ENCODE results near the gene ZNF302. TPM values are rescaled to one million over a fixed set of nuclear protein-coding genes. Genes with fewer than 3 reads are reported as not detected.
A peak's percentile ranks its signal among the peaks of the same experiment; 100 is the strongest.

ZNF302 gene
- total RNA-seq, 4 donors from 2014 or later = 20.4 to 29.5 (median 21.6) TPM

GRCh38 chr19:34707661-34708060, 30.2 kb downstream of the ZNF302 start:
- WGBS = 67% methylated on average over 1 of the region's 2 CpGs
- DNase-seq (ENCODE audit: extremely low spot score) = no peak
- intact Hi-C loops (cut with DNase I) = no loop called here
- Histone ChIP-seq H3K4me1 (peaks cover 0 to 3% (median 0%) of the 10 kb centered on the region in 4 donors), H3K36me3 (no peaks in the 10 kb centered on the region), H3K27me3 (no peaks in the 10 kb centered on the region), H3K9me3 (peaks cover 0 to 4% (median 0%) of the 10 kb centered on the region in 4 donors), H3K4me3 (no peak overlapping the region), H3K27ac (replicated peaks in 1 of 4) (no peak overlapping the region)
- no peak for TF ChIP-seq POLR2AphosphoS5 (IDR thresholded peaks at IDR 0.05)
- TF ChIP-seq, protein P1, sequence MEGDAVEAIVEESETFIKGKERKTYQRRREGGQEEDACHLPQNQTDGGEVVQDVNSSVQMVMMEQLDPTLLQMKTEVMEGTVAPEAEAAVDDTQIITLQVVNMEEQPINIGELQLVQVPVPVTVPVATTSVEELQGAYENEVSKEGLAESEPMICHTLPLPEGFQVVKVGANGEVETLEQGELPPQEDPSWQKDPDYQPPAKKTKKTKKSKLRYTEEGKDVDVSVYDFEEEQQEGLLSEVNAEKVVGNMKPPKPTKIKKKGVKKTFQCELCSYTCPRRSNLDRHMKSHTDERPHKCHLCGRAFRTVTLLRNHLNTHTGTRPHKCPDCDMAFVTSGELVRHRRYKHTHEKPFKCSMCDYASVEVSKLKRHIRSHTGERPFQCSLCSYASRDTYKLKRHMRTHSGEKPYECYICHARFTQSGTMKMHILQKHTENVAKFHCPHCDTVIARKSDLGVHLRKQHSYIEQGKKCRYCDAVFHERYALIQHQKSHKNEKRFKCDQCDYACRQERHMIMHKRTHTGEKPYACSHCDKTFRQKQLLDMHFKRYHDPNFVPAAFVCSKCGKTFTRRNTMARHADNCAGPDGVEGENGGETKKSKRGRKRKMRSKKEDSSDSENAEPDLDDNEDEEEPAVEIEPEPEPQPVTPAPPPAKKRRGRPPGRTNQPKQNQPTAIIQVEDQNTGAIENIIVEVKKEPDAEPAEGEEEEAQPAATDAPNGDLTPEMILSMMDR (IDR thresholded peaks at IDR 0.05) = no peak

DNA sequence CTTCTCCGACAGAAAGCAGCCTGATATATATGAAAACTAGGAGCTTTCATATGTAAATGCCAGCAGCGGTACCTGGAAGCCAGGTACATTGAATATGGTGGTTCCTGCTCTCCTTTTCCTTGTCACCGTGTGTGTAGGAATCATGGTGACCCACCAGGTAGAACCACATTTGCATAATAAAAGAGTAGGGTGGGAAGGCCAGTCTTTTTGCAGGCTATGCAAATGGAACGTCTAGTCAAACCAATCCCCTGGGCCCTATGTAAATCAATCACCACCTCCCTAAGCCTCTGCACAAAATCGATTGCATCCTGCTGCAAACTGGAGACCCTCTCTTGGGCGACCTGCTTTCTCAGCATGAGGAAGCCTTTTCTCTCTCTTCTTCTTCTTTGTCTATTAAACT, 34.4 kb downstream of the ZNF302 start:
- 61% methylated on average over 6 of the region's 6 CpGs for WGBS
- H3K4me1 ChIP-seq = peaks cover 0 to 6% (median 0%) of the 10 kb centered on the region in 4 donors
- H3K36me3 ChIP-seq = no peaks in the 10 kb centered on the region
- H3K4me3 ChIP-seq = no peak overlapping the region
- TF ChIP-seq EP300 (IDR thresholded peaks at IDR 0.05) (no peak), POLR2A (IDR thresholded peaks at IDR 0.05; ENCODE audit: low read depth) (no peak), POLR2AphosphoS5 (IDR thresholded peaks at IDR 0.05) (no peak)
- TF ChIP-seq, protein P1 (IDR thresholded peaks at IDR 0.05) = no peak
- DNase-seq (ENCODE audit: extremely low spot score) = no peak
- no peak overlapping the region for H3K27ac ChIP-seq (replicated peaks in 1 of 4)
- H3K9me3 ChIP-seq = peaks cover 0 to 5% (median 0%) of the 10 kb centered on the region in 4 donors
- H3K27me3 ChIP-seq = peaks cover 0 to 5% (median 0%) of the 10 kb centered on the region in 4 donors
- intact Hi-C loops (cut with DNase I) = loop anchor here (1.0 to 5.0 kb wide), 2 partner anchors 73 to 210 kb away; no protein-coding TSS in a partner anchor

- Histone ChIP-seq H3K27me3 (peaks cover 0 to 5% (median 0%) of the 10 kb centered on the region in 4 donors), H3K9me3 (peaks cover 0 to 5% (median 0%) of the 10 kb centered on the region in 4 donors), H3K4me1 (peaks cover 0 to 6% (median 0%) of the 10 kb centered on the region in 4 donors), H3K27ac (replicated peaks in 1 of 4) (no peak overlapping the region), H3K4me3 (no peak overlapping the region), H3K36me3 (no peaks in the 10 kb centered on the region)
- no peak for TF ChIP-seq POLR2A (IDR thresholded peaks at IDR 0.05; ENCODE audit: low read depth)
- TF ChIP-seq, protein P1 (IDR thresholded peaks at IDR 0.05) = peak; percentile 78 to 87 (median 83)
- DNase-seq (ENCODE audit: extremely low spot score) = no peak
- intact Hi-C loops (cut with DNase I) = loop anchor here (1.0 to 5.0 kb wide), 2 partner anchors 73 to 210 kb away; no protein-coding TSS in a partner anchor
- WGBS = 35% methylated on average over 11 of the region's 11 CpGs
Observed at GRCh38 chr19:34712395-34713261, 35.1 kb downstream of the ZNF302 start.

DNA sequence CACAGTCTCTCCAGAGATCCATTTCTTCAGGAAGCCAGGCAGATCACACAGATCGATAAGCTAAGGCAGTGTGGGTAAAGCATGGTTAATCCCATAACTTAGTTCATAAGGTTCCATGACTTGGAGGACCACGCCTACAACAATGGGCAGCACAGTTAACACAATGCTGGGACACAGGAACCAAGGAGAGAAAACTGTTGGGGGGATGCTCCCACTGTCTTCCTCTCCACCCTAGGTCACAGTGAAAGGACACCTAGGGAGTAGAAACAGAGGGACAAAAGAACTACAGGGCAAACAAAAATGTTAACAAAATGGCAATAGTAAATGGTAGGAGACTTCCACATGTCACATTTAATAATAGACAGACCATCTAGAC, 35.8 kb downstream of the ZNF302 start:
- H3K4me1 ChIP-seq = peaks cover 0 to 6% (median 0%) of the 10 kb centered on the region in 4 donors
- DNase-seq (ENCODE audit: extremely low spot score) = no peak
- intact Hi-C loops (cut with DNase I) = loop anchor here (5.0 kb wide), 1 partner anchor 211 kb away; no protein-coding TSS in a partner anchor
- H3K4me3 ChIP-seq = no peak overlapping the region
- no peaks in the 10 kb centered on the region for H3K36me3 ChIP-seq
- 69% methylated on average over 2 of the region's 2 CpGs for WGBS
- no peak overlapping the region for H3K27ac ChIP-seq (replicated peaks in 1 of 4)
- H3K27me3 ChIP-seq = peaks cover 0 to 5% (median 0%) of the 10 kb centered on the region in 4 donors
- TF ChIP-seq EP300 (IDR thresholded peaks at IDR 0.05) (no peak), POLR2AphosphoS5 (IDR thresholded peaks at IDR 0.05) (no peak), POLR2A (IDR thresholded peaks at IDR 0.05; ENCODE audit: low read depth) (no peak)
- TF ChIP-seq, protein P1 (IDR thresholded peaks at IDR 0.05) = no peak
- peaks cover 0 to 5% (median 0%) of the 10 kb centered on the region in 4 donors for H3K9me3 ChIP-seq

Data from esophagus muscularis mucosa (tissue), 4 donors.